ENCODE data around the gene RARA.

- TF ChIP-seq POLR2AphosphoS5 (IDR thresholded peaks at IDR 0.05; ENCODE audit: low read depth) (no peak), EZH2phosphoT487 (IDR thresholded peaks at IDR 0.05; ENCODE audit: unreplicated experiment) (no peak), CTCF (conservative IDR thresholded peaks at IDR 0.05; ENCODE audit: low read depth in 2 of 2) (no peak), STAT1 (IDR thresholded peaks at IDR 0.05; ENCODE audit: unreplicated experiment) (no peak), EZH2 (IDR thresholded peaks at IDR 0.05; ENCODE audit: low read depth, unreplicated experiment) (no peak), REST (IDR thresholded peaks at IDR 0.05; ENCODE audit: unreplicated experiment) (no peak), NANOG (IDR thresholded peaks at IDR 0.05; ENCODE audit: borderline replicate concordance) (no peak), ZNF114 (CRISPR knock-in tag; IDR thresholded peaks at IDR 0.05) (no peak), ETS1 (IDR thresholded peaks at IDR 0.05) (no peak)
Observed at GRCh38 chr17:40349895-40350688, 41.1 kb downstream of the RARA start.
